ENCODE data around the gene PARD3. TPM values are rescaled to one million over a fixed set of nuclear protein-coding genes. Genes with fewer than 3 reads are reported as not detected.
A peak's percentile ranks its signal among the peaks of the same experiment; 100 is the strongest.
"Not testable (repeated sequence)": the region's sequence is repeated elsewhere in the genome, so short reads cannot be mapped to it uniquely, and the experiment has no call there.

The PARD3 gene
- total RNA-seq, 1 donor from 2014 or later = 34.1 TPM

GRCh38 chr10:34446049-34446448 is 369.0 kb downstream of the PARD3 start:
- no peak for TF ChIP-seq CTCF (IDR thresholded peaks at IDR 0.05)
- ATAC-seq (no peak), DNase-seq (no peak)
- Histone ChIP-seq H3K4me1 (no peaks in the 10 kb centered on the region), H3K9me3 (no peaks in the 10 kb centered on the region), H3K27me3 (ENCODE audit: low read depth) (no peaks in the 10 kb centered on the region), H3K27ac (no peak overlapping the region), H3K4me3 (no peak overlapping the region), H3K36me3 (no peaks in the 10 kb centered on the region)
- intact Hi-C loops (cut with DNase I) = no loop called here

- Histone ChIP-seq H3K36me3 (no peaks in the 10 kb centered on the region), H3K27ac (no peak overlapping the region), H3K9me3 (no peaks in the 10 kb centered on the region), H3K4me3 (no peak overlapping the region), H3K27me3 (ENCODE audit: low read depth) (no peaks in the 10 kb centered on the region), H3K4me1 (no peaks in the 10 kb centered on the region)
- TF ChIP-seq CTCF (IDR thresholded peaks at IDR 0.05) = no peak
- no peak for DNase-seq
- no peak for ATAC-seq
- intact Hi-C loops (cut with DNase I) = no loop called here
These were observed 370.6 kb downstream of the PARD3 start for GRCh38 chr10:34444223-34445183.

GRCh38 chr10:34439386-34439785 is 375.7 kb downstream of the PARD3 start:
- DNase-seq; H3K36me3 ChIP-seq; H3K9me3 ChIP-seq; intact Hi-C loops (cut with DNase I); H3K4me3 ChIP-seq; H3K27ac ChIP-seq; H3K27me3 ChIP-seq (ENCODE audit: low read depth); H3K4me1 ChIP-seq: not testable (repeated sequence)
- peak in 1 of 2 donors; percentile 23 for ATAC-seq

GRCh38 chr10:34438741-34439140 is 376.4 kb downstream of the PARD3 start:
- ATAC-seq (no peak), DNase-seq (no peak)
- Histone ChIP-seq H3K27ac (no peak overlapping the region), H3K36me3 (no peaks in the 10 kb centered on the region), H3K9me3 (no peaks in the 10 kb centered on the region), H3K27me3 (ENCODE audit: low read depth) (no peaks in the 10 kb centered on the region), H3K4me1 (peaks cover 4% of the 10 kb centered on the region), H3K4me3 (no peak overlapping the region)
- TF ChIP-seq CTCF (IDR thresholded peaks at IDR 0.05) = no peak
- intact Hi-C loops (cut with DNase I) = no loop called here

GRCh38 chr10:34437906-34438305 is 377.2 kb downstream of the PARD3 start:
- intact Hi-C loops (cut with DNase I) = no loop called here
- H3K27me3 ChIP-seq (ENCODE audit: low read depth) = no peaks in the 10 kb centered on the region
- TF ChIP-seq CTCF (IDR thresholded peaks at IDR 0.05) = no peak
- no peaks in the 10 kb centered on the region for H3K36me3 ChIP-seq
- no peaks in the 10 kb centered on the region for H3K9me3 ChIP-seq
- ATAC-seq (no peak), DNase-seq (no peak)
- H3K4me3 ChIP-seq = no peak overlapping the region
- H3K27ac ChIP-seq = no peak overlapping the region
- H3K4me1 ChIP-seq = peaks cover 8% of the 10 kb centered on the region

GRCh38 chr10:34434119-34434594 is 380.9 kb downstream of the PARD3 start:
- Histone ChIP-seq H3K27me3 (ENCODE audit: low read depth) (no peaks in the 10 kb centered on the region), H3K27ac (no peak overlapping the region), H3K9me3 (no peaks in the 10 kb centered on the region), H3K36me3 (no peaks in the 10 kb centered on the region), H3K4me1 (peaks cover 8% of the 10 kb centered on the region), H3K4me3 (no peak overlapping the region)
- TF ChIP-seq CTCF (IDR thresholded peaks at IDR 0.05) = no peak
- ATAC-seq (peak in 1 of 2 donors; percentile 33), DNase-seq (no peak)
- intact Hi-C loops (cut with DNase I) = no loop called here

All from lower lobe of right lung (tissue), 2 donors.